SU-DHL-6 (cell line): ENCODE measurements around the gene SLU7.

Source experiments
- H2AFZ ChIP-seq: fragments of 200-600 bp; sonication (generic); 2 replicates; pipeline ENCODE4 v1.6.1; 2014; ENCODE audit warnings: low read depth, mild to moderate bottlenecking, moderate library complexity, mixed read lengths, antibody characterized with exemption, low read length; ENCODE audit not compliant: severe bottlenecking
- H3F3A ChIP-seq: fragments of 200-600 bp; shearing (Covaris generic); 2 replicates; pipeline ENCODE4 v1.6.0; 2016; ENCODE audit warnings: antibody characterized with exemption, mild to moderate bottlenecking; ENCODE audit not compliant: insufficient read depth
- H3K27ac ChIP-seq: fragments of 200-600 bp; sonication (generic); 2 replicates; pipeline ENCODE4 v1.5.1; 2016; ENCODE audit warnings: low read depth, mild to moderate bottlenecking, low read length, moderate library complexity, mixed read lengths
- H3K27me3 ChIP-seq: fragments of 200-600 bp; sonication (generic), shearing (Covaris generic); 2 replicates; pipeline ENCODE4 v1.6.0; 2014; ENCODE audit warnings: mild to moderate bottlenecking, low read length
- H3K36me3 ChIP-seq: fragments of 200-600 bp; sonication (generic); 2 replicates; pipeline ENCODE4 v1.6.1; 2014; ENCODE audit warnings: mild to moderate bottlenecking, low read length, mixed read lengths
- H3K4me2 ChIP-seq: fragments of 300-600, 200-600 bp; shearing (Covaris generic), sonication (generic); 2 replicates; pipeline ENCODE4 v1.6.0; 2014; ENCODE audit warnings: low read length, low read depth, mild to moderate bottlenecking; ENCODE audit not compliant: poor library complexity, severe bottlenecking
- H3K4me3 ChIP-seq: fragments of 200-600 bp; sonication (generic); 2 replicates; pipeline ENCODE4 v1.5.1; 2014; ENCODE audit warnings: antibody characterized with exemption, low read length, mild to moderate bottlenecking, mixed read lengths; ENCODE audit not compliant: insufficient read depth, poor library complexity, severe bottlenecking
- H3K79me2 ChIP-seq: fragments of 200-600 bp; sonication (generic); 2 replicates; pipeline ENCODE4 v1.6.1; 2014; ENCODE audit warnings: mild to moderate bottlenecking, low read length, moderate library complexity; ENCODE audit not compliant: insufficient read depth
- H3K9ac ChIP-seq: fragments of 200-600 bp; sonication (generic); 2 replicates; pipeline ENCODE4 v1.7.0; 2014; ENCODE audit warnings: mild to moderate bottlenecking, low read length
- H3K9me2 ChIP-seq: fragments of 200-600 bp; sonication (generic); replicated peaks from 2 replicates; pipeline ENCODE4 v1.6.1; 2014; ENCODE audit warnings: low read length; ENCODE audit not compliant: insufficient read depth
- H3K9me3 ChIP-seq: fragments of 200-600 bp; sonication (generic); 2 replicates; pipeline ENCODE4 v1.6.1; 2014; ENCODE audit warnings: low read length, mixed read lengths; ENCODE audit not compliant: insufficient read depth
- H4K20me1 ChIP-seq: fragments of 200-600 bp; sonication (generic); 2 replicates; pipeline ENCODE4 v1.6.1; 2014; ENCODE audit warnings: low read depth, mild to moderate bottlenecking, antibody characterized with exemption, low read length, moderate library complexity, mixed read lengths
- CTCF ChIP-seq: fragments of 200-600 bp; sonication (generic); IDR thresholded peaks from one replicate; pipeline ENCODE4 v1.5.1; 2017; ENCODE audit warnings: antibody characterized with exemption, mild to moderate bottlenecking, low read length, moderate library complexity; ENCODE audit not compliant: insufficient read depth, poor library complexity, severe bottlenecking
- EZH2phosphoT487 ChIP-seq: fragments of 200-600 bp; sonication (generic), shearing (Covaris generic); conservative IDR thresholded peaks from 2 replicates; pipeline ENCODE4 v1.6.1; 2018; ENCODE audit warnings: mild to moderate bottlenecking, antibody characterized with exemption, low read length, moderate library complexity, mixed read lengths

Gene SLU7

GRCh38 chr5:160421625-160422258 is 2.9 kb upstream of the SLU7 start, which contains the start of gene PTTG1:
Gene PTTG1, plus strand, starts transcription at chr5:160421855. Its CDS starts 458 bp downstream, at chr5:160422313.
- Histone ChIP-seq H4K20me1 (no peaks in the 10 kb centered on the region), H3K79me2 (peaks cover 69% of the 10 kb centered on the region), H3K9me2 (no peaks in the 10 kb centered on the region), H3K36me3 (peaks cover 30% of the 10 kb centered on the region), H3K4me3 (peak within 1 kb of the TSS; percentile 90), H2AFZ (peak within 1 kb of the TSS; percentile 86), H3K9me3 (no peaks in the 10 kb centered on the region), H3K9ac (peak within 1 kb of the TSS; percentile 73), H3K4me2 (peak within 1 kb of the TSS; percentile 99), H3K27ac (peak within 1 kb of the TSS; percentile 96), H3F3A (peaks cover 32% of the 10 kb centered on the region), H3K27me3 (no peaks in the 10 kb centered on the region)
- no peak for TF ChIP-seq CTCF
- TF ChIP-seq EZH2phosphoT487, result no peak

- Histone ChIP-seq H4K20me1 (no peaks in the 10 kb centered on the region), H3K4me3 (peak overlapping the region; percentile 90), H3K79me2 (peaks cover 67% of the 10 kb centered on the region), H3K4me2 (peak overlapping the region; percentile 99), H3K27me3 (no peaks in the 10 kb centered on the region), H3K9me2 (no peaks in the 10 kb centered on the region), H3K36me3 (peaks cover 18% of the 10 kb centered on the region), H3K27ac (peak overlapping the region; percentile 96), H2AFZ (peak overlapping the region; percentile 86), H3K9me3 (no peaks in the 10 kb centered on the region), H3K9ac (peak overlapping the region; percentile 73), H3F3A (peaks cover 32% of the 10 kb centered on the region)
- no peak for TF ChIP-seq EZH2phosphoT487
- no peak for TF ChIP-seq CTCF
Observed at GRCh38 chr5:160420331-160420610, 1.4 kb upstream of the SLU7 start.

GRCh38 chr5:160419458-160420330 is 813 bp upstream of the SLU7 start:
- peak overlapping the region; percentile 73 for H3K9ac ChIP-seq
- H3K9me3 ChIP-seq, result no peaks in the 10 kb centered on the region
- peak overlapping the region; percentile 86 for H2AFZ ChIP-seq
- no peaks in the 10 kb centered on the region for H3K27me3 ChIP-seq
- peaks cover 15% of the 10 kb centered on the region for H3K36me3 ChIP-seq
- no peak for TF ChIP-seq CTCF
- TF ChIP-seq EZH2phosphoT487, result no peak
- peak overlapping the region; percentile 90 for H3K4me3 ChIP-seq
- peaks cover 32% of the 10 kb centered on the region for H3F3A ChIP-seq
- H3K27ac ChIP-seq, result peak overlapping the region; percentile 96
- peaks cover 65% of the 10 kb centered on the region for H3K79me2 ChIP-seq
- no peaks in the 10 kb centered on the region for H3K9me2 ChIP-seq
- H4K20me1 ChIP-seq, result no peaks in the 10 kb centered on the region
- H3K4me2 ChIP-seq, result peak overlapping the region; percentile 99
